IMR-90 (cell line): ENCODE data around the gene CAT. TPM values are rescaled to one million over a fixed set of nuclear protein-coding genes. Genes with fewer than 3 reads are reported as not detected.

Source experiments
- ATAC-seq: fragments of 200-7000 bp; cut with Tn5 transposase; 2 replicates; pipeline ENCODE4 v1.9.1; 2020; ENCODE audit warnings: low read depth, mild to moderate bottlenecking, moderate library complexity
- BruUV-seq: library from RNA; stranded (reverse); fragments of 400-500 nt; replicated peaks from 2 replicates; lab custom pipeline; 2021; lab: Mats Ljungman, UMichigan
- CTCF ChIA-PET: fragments of 300-600 bp; formaldehyde crosslinking; extraction: SDS; loops from one replicate; lab custom pipeline; 2021; ENCODE audit warnings: antibody characterized with exemption; lab: Yijun Ruan, JAX
- POLR2A ChIA-PET: fragments of 300-600 bp; sonication (Branson Sonifier 250); formaldehyde crosslinking; loops from one replicate; lab custom pipeline; 2022; ENCODE audit warnings: antibody characterized with exemption; ENCODE audit not compliant: unreplicated experiment; lab: Charles Lee
- DNase-seq: peaks from one replicate; pipeline ENCODE4 v3.0.0; 2013
- H2AFZ ChIP-seq: replicated peaks from 2 replicates; pipeline ENCODE3; 2013; ENCODE audit warnings: low read length, mild to moderate bottlenecking; ENCODE audit not compliant: poor library complexity
- H2AK5ac ChIP-seq: 2 replicates; pipeline ENCODE4 v1.6.1; 2013; ENCODE audit warnings: low read depth, low read length, inconsistent platforms
- H2AK9ac ChIP-seq: replicated peaks from 2 replicates; pipeline ENCODE3; 2013; ENCODE audit warnings: mild to moderate bottlenecking, low read depth, low read length, moderate library complexity; ENCODE audit not compliant: poor library complexity
- H2BK120ac ChIP-seq: 2 replicates; pipeline ENCODE4 v1.6.1; 2013; ENCODE audit warnings: low read depth, low read length, inconsistent platforms
- H2BK15ac ChIP-seq: 3 replicates; pipeline ENCODE4 v1.6.1; 2013; ENCODE audit warnings: low read depth, low read length, inconsistent platforms
- H2BK20ac ChIP-seq: 2 replicates; pipeline ENCODE4 v1.6.1; 2013; ENCODE audit warnings: low read depth, mild to moderate bottlenecking, inconsistent platforms, low read length, moderate library complexity
- H2BK5ac ChIP-seq: 2 replicates; pipeline ENCODE4 v1.6.1; 2013; ENCODE audit warnings: mild to moderate bottlenecking, low read depth, low read length, inconsistent platforms; ENCODE audit not compliant: poor library complexity, severe bottlenecking
- H3K14ac ChIP-seq: replicated peaks from 2 replicates; pipeline ENCODE4 v1.6.1; 2013; ENCODE audit warnings: low read depth, low read length, inconsistent platforms
- H3K18ac ChIP-seq: 2 replicates; pipeline ENCODE4 v1.6.1; 2013; ENCODE audit warnings: low read depth, low read length, control low read depth
- H3K23ac ChIP-seq: 2 replicates; pipeline ENCODE4 v1.6.1; 2013; ENCODE audit warnings: low read depth, low read length, inconsistent platforms
- H3K27ac ChIP-seq: 2 replicates; pipeline ENCODE4 v1.5.1; 2013; ENCODE audit warnings: mild to moderate bottlenecking, control low read depth, low read length; ENCODE audit not compliant: insufficient read depth
- H3K27me3 ChIP-seq: 2 replicates; pipeline ENCODE4 v1.6.1; 2013; ENCODE audit warnings: low read length; ENCODE audit not compliant: control insufficient read depth, insufficient read depth
- H3K36me3 ChIP-seq: 2 replicates; pipeline ENCODE4 v1.6.1; 2013; ENCODE audit warnings: low read length, mixed read lengths; ENCODE audit not compliant: control insufficient read depth, insufficient read depth
- H3K4ac ChIP-seq: 2 replicates; pipeline ENCODE4 v1.6.1; 2013; ENCODE audit warnings: low read depth, low read length, inconsistent platforms
- H3K4me1 ChIP-seq: 2 replicates; pipeline ENCODE4 v1.6.1; 2013; ENCODE audit warnings: low read length, mixed read lengths; ENCODE audit not compliant: control insufficient read depth, insufficient read depth
- H3K4me2 ChIP-seq: 2 replicates; pipeline ENCODE4 v1.6.1; 2013; ENCODE audit warnings: low read depth, mild to moderate bottlenecking, control low read depth, low read length, moderate library complexity
- H3K4me3 ChIP-seq: 2 replicates; pipeline ENCODE4 v1.5.1; 2013; ENCODE audit warnings: low read depth, mild to moderate bottlenecking, control low read depth, low read length, moderate library complexity; ENCODE audit not compliant: insufficient read depth
- H3K56ac ChIP-seq: 2 replicates; pipeline ENCODE4 v1.6.1; 2013; ENCODE audit warnings: low read length, inconsistent platforms; ENCODE audit not compliant: insufficient read depth; ENCODE audit errors: extremely low read depth
- H3K79me1 ChIP-seq, 2 experiments: 2 replicates each; pipeline ENCODE4 v1.6.1; 2013; ENCODE audit warnings: low read length in 2 of 2, inconsistent platforms in 1 of 2, low read depth in 1 of 2
- H3K9ac ChIP-seq: 2 replicates; pipeline ENCODE4 v1.6.1; 2013; ENCODE audit warnings: low read depth, low read length, control low read depth
- H3K9me1 ChIP-seq: 2 replicates; pipeline ENCODE4 v1.6.1; 2013; ENCODE audit warnings: low read length, inconsistent platforms; ENCODE audit not compliant: insufficient read depth
- H3K9me3 ChIP-seq: 2 replicates; pipeline ENCODE4 v1.6.1; 2013; ENCODE audit warnings: low read length; ENCODE audit not compliant: control insufficient read depth, insufficient read depth
- H4K20me1 ChIP-seq: 2 replicates; pipeline ENCODE4 v1.6.1; 2013; ENCODE audit warnings: low read length, inconsistent platforms; ENCODE audit not compliant: insufficient read depth
- H4K5ac ChIP-seq: 2 replicates; pipeline ENCODE4 v1.6.1; 2013; ENCODE audit warnings: mild to moderate bottlenecking, low read depth, low read length, control low read depth
- H4K8ac ChIP-seq, 2 experiments: 2 replicates each; pipeline ENCODE4 v1.6.1; 2013; ENCODE audit warnings: low read depth in 2 of 2, low read length in 2 of 2, control low read depth in 1 of 2, inconsistent platforms in 1 of 2
- H4K91ac ChIP-seq: 2 replicates; pipeline ENCODE4 v1.6.1; 2013; ENCODE audit warnings: low read depth, low read length, inconsistent platforms; ENCODE audit not compliant: insufficient read depth
- BHLHE40 ChIP-seq: fragments of 150-350 bp; IDR thresholded peaks from 2 replicates; pipeline ENCODE4 v1.6.1; 2016; ENCODE audit warnings: mild to moderate bottlenecking, low read depth, low read length
- CEBPB ChIP-seq: IDR thresholded peaks from 2 replicates; pipeline ENCODE4 v1.6.1; 2012; ENCODE audit warnings: low read depth, low read length, improper control_type of control experiment
- CHD1 ChIP-seq: IDR thresholded peaks from 2 replicates; pipeline ENCODE4 v1.6.1; 2012; ENCODE audit warnings: low read depth, low read length, improper control_type of control experiment
- CTCF ChIP-seq: conservative IDR thresholded peaks from 2 replicates; pipeline ENCODE4 v1.5.1; 2012; ENCODE audit warnings: mild to moderate bottlenecking, low read depth, low read length, improper control_type of control experiment
- FOS ChIP-seq: fragments of 150-350 bp; IDR thresholded peaks from 2 replicates; pipeline ENCODE4 v1.6.1; 2016; ENCODE audit warnings: low read depth, low read length
- MAFK ChIP-seq: IDR thresholded peaks from 2 replicates; pipeline ENCODE4 v1.6.1; 2012; ENCODE audit warnings: low read depth, low read length, improper control_type of control experiment
- MAZ ChIP-seq: IDR thresholded peaks from 2 replicates; pipeline ENCODE4 v1.6.1; 2012; ENCODE audit warnings: low read depth, mild to moderate bottlenecking, low read length, improper control_type of control experiment, moderate library complexity, borderline replicate concordance
- MXI1 ChIP-seq: IDR thresholded peaks from 2 replicates; pipeline ENCODE4 v1.6.1; 2012; ENCODE audit warnings: low read depth, mild to moderate bottlenecking, low read length, moderate library complexity, borderline replicate concordance
- NFE2L2 ChIP-seq: fragments of 150-350 bp; IDR thresholded peaks from 2 replicates; pipeline ENCODE4 v1.6.1; 2016; ENCODE audit warnings: low read depth, mild to moderate bottlenecking, low read length
- POLR2A ChIP-seq: IDR thresholded peaks from 2 replicates; pipeline ENCODE4 v1.6.1; 2012; ENCODE audit warnings: mild to moderate bottlenecking, low read depth, low read length
- RAD21 ChIP-seq: IDR thresholded peaks from 2 replicates; pipeline ENCODE4 v1.6.1; 2012; ENCODE audit warnings: low read length, improper control_type of control experiment
- RCOR1 ChIP-seq: IDR thresholded peaks from 2 replicates; pipeline ENCODE4 v1.6.1; 2012; ENCODE audit warnings: mild to moderate bottlenecking, low read length, improper control_type of control experiment; ENCODE audit not compliant: insufficient replicate concordance
- RFX5 ChIP-seq: IDR thresholded peaks from 2 replicates; pipeline ENCODE4 v1.8.0; 2012; ENCODE audit warnings: low read depth, mild to moderate bottlenecking, low read length, moderate library complexity
- SMC3 ChIP-seq: fragments of 150-350 bp; IDR thresholded peaks from 2 replicates; pipeline ENCODE4 v1.6.1; 2016; ENCODE audit warnings: low read depth, mild to moderate bottlenecking, antibody characterized with exemption, low read length, moderate library complexity
- USF2 ChIP-seq: fragments of 150-350 bp; IDR thresholded peaks from 2 replicates; pipeline ENCODE4 v1.6.1; 2017; ENCODE audit warnings: mild to moderate bottlenecking, antibody characterized with exemption, low read length, low read depth
- WGBS, 2 experiments: methylation state at CpG; one replicate each; pipeline versions ENCODE4 v1.1.5 to v1.1.7; 2013; ENCODE audit warnings: missing lambda C conversion rate in 2 of 2; ENCODE audit not compliant: insufficient read length in 1 of 2; ENCODE audit errors: extremely low coverage in 2 of 2; 5-methylcytosine and 5-hydroxymethylcytosine counted together
- dilution Hi-C: fragments of 300-500 bp; cut with HindIII; formaldehyde crosslinking; loops from one replicate; pipeline ENCODE4 v1.14.3; 2018; ENCODE audit warnings: low sequenced_read_pairs; ENCODE audit not compliant: unreplicated experiment
- in situ Hi-C: fragments of 300-500 bp; cut with MboI; formaldehyde crosslinking; loops from 3 replicates; pipeline ENCODE4 v1.14.3; 2019; ENCODE audit warnings: low sequenced_read_pairs, inconsistent platforms, mixed read lengths
- intact Hi-C: fragments of 100-400 bp; cut with micrococcal nuclease; formaldehyde crosslinking; loops from 2 replicates; pipeline ENCODE4 v1.10.0; 2022
- polyA plus RNA-seq, 3 experiments: library from polyadenylated mRNA; depleted of rRNA; stranded (reverse); fragments of >200 nt; gene quantifications; 2 replicates each; pipeline ENCODE4 v1.2.3, GENCODE V29; 2012; ENCODE audit warnings: low replicate concordance in 1 of 3
- total RNA-seq: library from RNA; depleted of rRNA; stranded (reverse); fragments of >200 nt; gene quantifications from 2 replicates; pipeline ENCODE4 v1.2.3, GENCODE V29; 2012
- TF ChIP-seq, protein P1 (sequence below): fragments of 150-350 bp; IDR thresholded peaks from 2 replicates; pipeline ENCODE4 v1.6.1; 2016; ENCODE audit warnings: low read depth, mild to moderate bottlenecking, low read length, moderate library complexity, borderline replicate concordance

CAT gene
- total and polyA plus RNA-seq, 2 of the 4 experiments (the other 2 are of a cell fraction), result 52.5 to 80.5 TPM

DNA sequence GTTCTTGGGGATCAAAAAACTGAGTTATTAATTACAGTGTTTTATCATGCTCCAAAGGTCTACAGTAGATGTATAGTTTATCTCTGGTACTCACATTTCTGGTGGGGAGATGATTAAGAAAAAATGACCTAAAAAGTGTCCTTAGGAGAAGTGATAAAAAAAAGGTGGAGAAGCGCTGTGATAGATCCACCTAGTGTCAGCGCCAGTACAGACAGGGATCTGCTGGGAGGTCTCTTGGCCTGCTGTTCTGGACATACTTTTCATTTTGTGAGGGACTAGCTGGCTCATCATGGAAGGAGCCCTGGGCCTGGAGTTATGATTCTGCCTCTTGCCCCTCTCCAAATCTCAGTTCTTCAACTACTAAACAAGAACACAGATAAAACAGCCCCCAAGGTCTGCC lies 71.9 kb downstream of the CAT start:
- POLR2A ChIA-PET, result no interaction called here

More for the DNA sequence above, 71.9 kb downstream of the CAT start:
- no peak overlapping the region for H2BK5ac ChIP-seq
- WGBS, 2 experiments, result no CpG with 5 or more reads among the region's 2 CpGs
- H2AFZ ChIP-seq, result no peak overlapping the region
- intact Hi-C loops, result no loop called here
- no peaks in the 10 kb centered on the region for H4K20me1 ChIP-seq
- CTCF ChIA-PET, result no interaction called here
- H3K18ac ChIP-seq, result no peak overlapping the region
- H4K91ac ChIP-seq, result no peak overlapping the region
- no peak overlapping the region for H3K4me3 ChIP-seq
- DNase-seq (no peak), ATAC-seq (no peak)
- H3K14ac ChIP-seq, result no peak overlapping the region
- TF ChIP-seq MXI1 (no peak), USF2 (no peak), MAFK (no peak), CEBPB (no peak), CHD1 (no peak), NFE2L2 (no peak), RAD21 (no peak), MAZ (no peak), RCOR1 (no peak), BHLHE40 (no peak), FOS (no peak), SMC3 (no peak), POLR2A (no peak), RFX5 (no peak), CTCF (no peak)
- TF ChIP-seq, protein P1, sequence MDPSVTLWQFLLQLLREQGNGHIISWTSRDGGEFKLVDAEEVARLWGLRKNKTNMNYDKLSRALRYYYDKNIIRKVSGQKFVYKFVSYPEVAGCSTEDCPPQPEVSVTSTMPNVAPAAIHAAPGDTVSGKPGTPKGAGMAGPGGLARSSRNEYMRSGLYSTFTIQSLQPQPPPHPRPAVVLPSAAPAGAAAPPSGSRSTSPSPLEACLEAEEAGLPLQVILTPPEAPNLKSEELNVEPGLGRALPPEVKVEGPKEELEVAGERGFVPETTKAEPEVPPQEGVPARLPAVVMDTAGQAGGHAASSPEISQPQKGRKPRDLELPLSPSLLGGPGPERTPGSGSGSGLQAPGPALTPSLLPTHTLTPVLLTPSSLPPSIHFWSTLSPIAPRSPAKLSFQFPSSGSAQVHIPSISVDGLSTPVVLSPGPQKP, result no peak
- no peaks in the 10 kb centered on the region for H3K27me3 ChIP-seq
- no peak overlapping the region for H3K56ac ChIP-seq
- H3K23ac ChIP-seq, result no peak overlapping the region
- H4K8ac ChIP-seq, result no peak overlapping the region
- no peak overlapping the region for H2AK5ac ChIP-seq
- no peak overlapping the region for H2BK15ac ChIP-seq
- H3K9me1 ChIP-seq, result peaks cover 4% of the 10 kb centered on the region
- no peaks in the 10 kb centered on the region for H3K36me3 ChIP-seq
- no peak overlapping the region for H4K5ac ChIP-seq
- no peak overlapping the region for H3K27ac ChIP-seq
- H3K4me2 ChIP-seq, result no peak overlapping the region
- BruUV-seq, result no TSS peak
- H3K4ac ChIP-seq, result no peak overlapping the region
- in situ Hi-C loops, result no loop called here
- peaks cover 3% of the 10 kb centered on the region; the same call in 1 of the 2 replicates for H3K4me1 ChIP-seq
- no peak overlapping the region for H2AK9ac ChIP-seq
- H3K79me1 ChIP-seq, result no peaks in the 10 kb centered on the region
- no peak overlapping the region for H2BK20ac ChIP-seq
- H3K9ac ChIP-seq, result no peak overlapping the region
- H2BK120ac ChIP-seq, result no peak overlapping the region
- dilution Hi-C loops, result no loop called here
- H3K9me3 ChIP-seq, result no peaks in the 10 kb centered on the region
